WERI-Rb-1 (cell line): Measurements from ENCODE around the gene PPEF2.
"Not testable (repeated sequence)": the region's sequence is repeated elsewhere in the genome, so short reads cannot be mapped to it uniquely, and the experiment has no call there.

ENCODE experiments used
- DNase-seq: peaks from one replicate; pipeline ENCODE4 v3.0.0-alpha.2; 2020
- H3K27ac ChIP-seq: fragments of 250-450 bp; sonication (Bioruptor Pico); 2 replicates; pipeline ENCODE4 v1.5.1; 2020; ENCODE audit warnings: mild to moderate bottlenecking, moderate library complexity
- H3K27me3 ChIP-seq: fragments of 250-450 bp; sonication (Bioruptor Pico); 2 replicates; pipeline ENCODE4 v1.5.1; 2021; ENCODE audit warnings: mild to moderate bottlenecking, low read depth, moderate library complexity; ENCODE audit not compliant: insufficient read depth, severe bottlenecking
- H3K36me3 ChIP-seq: fragments of 250-450 bp; sonication (Bioruptor Pico); 2 replicates; pipeline ENCODE4 v1.5.1; 2020; ENCODE audit warnings: mild to moderate bottlenecking, moderate library complexity
- H3K4me3 ChIP-seq: 2 replicates; pipeline ENCODE4 v1.5.1; 2011; ENCODE audit warnings: low read depth, mild to moderate bottlenecking, control low read depth, low read length
- H3K9me3 ChIP-seq: fragments of 250-450 bp; sonication (Bioruptor Pico); 2 replicates; pipeline ENCODE4 v1.5.1; 2021; ENCODE audit warnings: mild to moderate bottlenecking, moderate library complexity; ENCODE audit not compliant: severe bottlenecking
- TF ChIP-seq, protein P1 (sequence below): IDR thresholded peaks from 2 replicates; pipeline ENCODE4 v1.5.1; 2011; ENCODE audit warnings: low read depth, mild to moderate bottlenecking, control low read depth, inconsistent platforms, low read length

The PPEF2 gene

DNA sequence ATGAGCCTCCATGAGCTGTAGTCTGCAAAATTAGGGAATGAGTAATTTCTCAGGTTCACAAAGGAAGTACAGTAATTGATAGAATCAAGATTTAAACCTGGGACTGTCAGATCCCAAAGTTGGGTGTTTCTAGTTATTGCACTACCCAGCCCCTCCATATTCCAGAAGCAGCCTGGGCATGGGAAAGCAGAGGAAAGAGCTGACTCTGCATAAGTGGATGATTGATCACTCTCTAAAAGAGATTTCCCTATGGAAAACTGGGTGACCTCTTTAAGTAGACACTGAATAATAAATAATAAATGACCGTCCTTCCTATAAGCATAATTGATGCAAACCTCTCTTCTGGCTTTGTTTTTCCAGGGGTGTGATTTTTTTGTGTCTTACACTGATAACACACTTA is 33.4 kb upstream of the PPEF2 start:
- H3K9me3 ChIP-seq = no peaks in the 10 kb centered on the region
- TF ChIP-seq, protein P1, sequence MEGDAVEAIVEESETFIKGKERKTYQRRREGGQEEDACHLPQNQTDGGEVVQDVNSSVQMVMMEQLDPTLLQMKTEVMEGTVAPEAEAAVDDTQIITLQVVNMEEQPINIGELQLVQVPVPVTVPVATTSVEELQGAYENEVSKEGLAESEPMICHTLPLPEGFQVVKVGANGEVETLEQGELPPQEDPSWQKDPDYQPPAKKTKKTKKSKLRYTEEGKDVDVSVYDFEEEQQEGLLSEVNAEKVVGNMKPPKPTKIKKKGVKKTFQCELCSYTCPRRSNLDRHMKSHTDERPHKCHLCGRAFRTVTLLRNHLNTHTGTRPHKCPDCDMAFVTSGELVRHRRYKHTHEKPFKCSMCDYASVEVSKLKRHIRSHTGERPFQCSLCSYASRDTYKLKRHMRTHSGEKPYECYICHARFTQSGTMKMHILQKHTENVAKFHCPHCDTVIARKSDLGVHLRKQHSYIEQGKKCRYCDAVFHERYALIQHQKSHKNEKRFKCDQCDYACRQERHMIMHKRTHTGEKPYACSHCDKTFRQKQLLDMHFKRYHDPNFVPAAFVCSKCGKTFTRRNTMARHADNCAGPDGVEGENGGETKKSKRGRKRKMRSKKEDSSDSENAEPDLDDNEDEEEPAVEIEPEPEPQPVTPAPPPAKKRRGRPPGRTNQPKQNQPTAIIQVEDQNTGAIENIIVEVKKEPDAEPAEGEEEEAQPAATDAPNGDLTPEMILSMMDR = no peak
- no peak overlapping the region for H3K4me3 ChIP-seq
- no peaks in the 10 kb centered on the region for H3K36me3 ChIP-seq
- no peak for DNase-seq
- no peaks in the 10 kb centered on the region for H3K27me3 ChIP-seq
- no peak overlapping the region for H3K27ac ChIP-seq

DNA sequence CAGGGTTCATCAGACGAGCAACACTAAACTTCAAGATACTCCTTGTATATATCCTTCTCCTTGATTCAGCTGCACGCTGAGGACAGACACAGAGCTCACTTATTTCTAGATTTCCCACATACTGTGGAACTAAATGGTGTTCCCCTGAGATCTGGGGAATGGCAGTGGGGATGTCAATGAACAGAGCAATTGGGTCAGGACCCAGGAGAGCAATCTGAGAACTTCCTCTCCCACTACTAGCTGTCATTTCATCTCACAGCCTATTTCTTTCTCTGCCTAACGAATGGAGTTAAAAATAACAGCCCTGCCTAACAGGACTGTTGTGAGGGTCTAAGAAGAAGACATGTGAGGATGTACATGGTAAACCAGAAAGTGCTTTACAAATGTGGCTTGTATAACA is 27.9 kb upstream of the PPEF2 start:
- no peaks in the 10 kb centered on the region for H3K36me3 ChIP-seq
- no peaks in the 10 kb centered on the region for H3K27me3 ChIP-seq
- no peak overlapping the region for H3K4me3 ChIP-seq
- DNase-seq = no peak
- H3K9me3 ChIP-seq = no peaks in the 10 kb centered on the region
- TF ChIP-seq, protein P1 = no peak
- no peak overlapping the region for H3K27ac ChIP-seq

- H3K27me3 ChIP-seq, H3K27ac ChIP-seq, DNase-seq, H3K9me3 ChIP-seq, H3K4me3 ChIP-seq, H3K36me3 ChIP-seq: not testable (repeated sequence)
Measured at GRCh38 chr4:75924916-75925315, 22.7 kb upstream of the PPEF2 start.

- Histone ChIP-seq H3K9me3 (no peaks in the 10 kb centered on the region), H3K36me3 (no peaks in the 10 kb centered on the region), H3K27ac (no peak overlapping the region), H3K27me3 (no peaks in the 10 kb centered on the region), H3K4me3 (no peak overlapping the region)
- TF ChIP-seq, protein P1 = no peak
- DNase-seq = no peak
Measured at GRCh38 chr4:75924309-75924827, 22.1 kb upstream of the PPEF2 start.

DNA sequence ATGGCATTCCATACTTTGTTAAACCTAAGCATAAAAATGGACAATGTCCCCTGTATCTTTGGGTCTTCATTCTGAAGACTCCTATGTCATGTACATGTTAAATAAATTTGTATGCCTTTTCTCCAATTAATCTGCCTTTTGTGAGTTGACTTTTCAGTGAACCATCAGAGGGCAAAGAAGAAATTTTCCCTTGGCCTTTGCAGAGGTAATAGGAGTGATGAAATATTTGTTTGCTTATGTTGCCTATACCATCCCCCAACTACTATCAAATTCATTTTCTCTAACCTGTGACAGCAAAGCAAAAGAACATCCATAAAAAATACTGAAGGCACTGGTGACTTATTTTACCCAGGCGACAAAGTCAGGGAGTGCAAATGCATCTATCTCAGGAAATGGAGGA is 20.3 kb upstream of the PPEF2 start:
- no peak overlapping the region for H3K27ac ChIP-seq
- no peaks in the 10 kb centered on the region for H3K27me3 ChIP-seq
- no peak overlapping the region for H3K4me3 ChIP-seq
- no peak for DNase-seq
- no peaks in the 10 kb centered on the region for H3K36me3 ChIP-seq
- TF ChIP-seq, protein P1 = no peak
- H3K9me3 ChIP-seq = no peaks in the 10 kb centered on the region

DNA sequence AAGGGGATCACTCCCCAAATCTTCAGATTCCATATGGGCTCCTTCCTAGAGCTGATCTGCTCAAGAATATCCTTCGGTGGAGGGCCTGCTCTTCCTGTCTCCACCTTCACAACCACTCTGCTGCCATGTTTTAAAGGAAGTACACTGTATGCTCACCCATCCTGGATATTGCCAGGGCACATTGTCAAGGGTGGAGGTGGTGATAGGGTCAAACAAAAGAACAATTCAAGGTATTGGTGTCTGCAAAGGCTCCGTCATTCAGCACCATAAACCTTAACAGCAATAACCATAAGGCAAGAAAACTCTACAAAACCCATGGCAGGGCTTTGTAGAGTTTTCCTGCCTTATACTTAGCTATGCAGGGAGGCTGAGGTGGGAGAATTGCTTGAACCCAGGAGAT is 19.7 kb upstream of the PPEF2 start:
- Histone ChIP-seq H3K27ac (no peak overlapping the region), H3K9me3 (no peaks in the 10 kb centered on the region), H3K36me3 (no peaks in the 10 kb centered on the region), H3K27me3 (no peaks in the 10 kb centered on the region), H3K4me3 (no peak overlapping the region)
- no peak for DNase-seq
- TF ChIP-seq, protein P1 = no peak
